Smooth muscle cell (in vitro differentiated cells): Measurements from ENCODE around the gene HPCAL4. TPM values are rescaled to one million over a fixed set of nuclear protein-coding genes. Genes with fewer than 3 reads are reported as not detected.

Experiments
- DNase-seq: peaks from one replicate; lab custom pipeline; 2025; ENCODE audit not compliant: unreplicated experiment; lab: John Stamatoyannopoulos, UW
- H2AFZ ChIP-seq: fragments of 200-600 bp; sonication (generic); 2 replicates; pipeline ENCODE4 v1.6.0; 2016; ENCODE audit warnings: antibody characterized with exemption, low read depth, mild to moderate bottlenecking
- H3F3A ChIP-seq: fragments of 200-600 bp; sonication (generic); 2 replicates; pipeline ENCODE4 v1.6.0; 2017; ENCODE audit warnings: antibody characterized with exemption, low read depth
- H3K27ac ChIP-seq: fragments of 200-600 bp; sonication (generic); 2 replicates; pipeline ENCODE4 v1.5.1; 2016; ENCODE audit warnings: low read depth, mild to moderate bottlenecking
- H3K27me3 ChIP-seq: fragments of 200-600 bp; sonication (generic); 2 replicates; pipeline ENCODE4 v1.6.1; 2016; ENCODE audit warnings: low read depth, mild to moderate bottlenecking
- H3K36me3 ChIP-seq: fragments of 200-600 bp; sonication (generic); 2 replicates; pipeline ENCODE4 v1.5.1; 2016; ENCODE audit warnings: low read depth
- H3K4me1 ChIP-seq: fragments of 200-600 bp; sonication (generic); 2 replicates; pipeline ENCODE4 v1.5.1; 2016; ENCODE audit warnings: low read depth
- H3K4me2 ChIP-seq: fragments of 200-600 bp; sonication (generic); 2 replicates; pipeline ENCODE4 v1.6.0; 2016; ENCODE audit warnings: mild to moderate bottlenecking
- H3K4me3 ChIP-seq: fragments of 200-600 bp; sonication (generic); 2 replicates; pipeline ENCODE4 v1.5.1; 2016; ENCODE audit warnings: mild to moderate bottlenecking
- H3K79me2 ChIP-seq: fragments of 200-600 bp; sonication (generic); 2 replicates; pipeline ENCODE4 v1.6.0; 2016; ENCODE audit warnings: low read depth, mild to moderate bottlenecking
- H3K9ac ChIP-seq: fragments of 200-600 bp; sonication (generic); 2 replicates; pipeline ENCODE4 v1.6.0; 2016; ENCODE audit warnings: low read depth
- H3K9me3 ChIP-seq: fragments of 200-600 bp; sonication (generic); replicated peaks from 2 replicates; pipeline ENCODE4 v1.5.1; 2016; ENCODE audit warnings: low read depth
- H4K20me1 ChIP-seq: fragments of 200-600 bp; sonication (generic); 2 replicates; pipeline ENCODE4 v1.6.0; 2016; ENCODE audit warnings: low read depth
- WGBS: methylation state at CpG from one replicate; pipeline ENCODE4 v1.1.7; 2016; ENCODE audit warnings: low lambda C conversion rate; 5-methylcytosine and 5-hydroxymethylcytosine counted together
- polyA plus RNA-seq: library from polyadenylated mRNA; unstranded; fragments of >200 nt; fragmentation: Nextera tagmentation; extraction: Ambion mirVana; gene quantifications from 2 replicates; pipeline ENCODE4 v1.2.1, GENCODE V29; 2016
- total RNA-seq: library from RNA; depleted of rRNA; stranded (reverse); fragments of >200 nt; gene quantifications from 2 replicates; pipeline ENCODE4 v1.2.3, GENCODE V29; 2014
- TF ChIP-seq, protein P1 (sequence below): fragments of 200-600 bp; sonication (generic); IDR thresholded peaks from 2 replicates; pipeline ENCODE4 v1.5.1; 2017; ENCODE audit warnings: borderline replicate concordance, mild to moderate bottlenecking, antibody characterized with exemption; ENCODE audit not compliant: insufficient read depth, poor library complexity, severe bottlenecking

HPCAL4 gene
- total RNA-seq, result 0.04 and 0.22 TPM in 2 replicates
- 0.17 TPM in 1 of 2 replicates, not detected in the other for polyA plus RNA-seq

DNA sequence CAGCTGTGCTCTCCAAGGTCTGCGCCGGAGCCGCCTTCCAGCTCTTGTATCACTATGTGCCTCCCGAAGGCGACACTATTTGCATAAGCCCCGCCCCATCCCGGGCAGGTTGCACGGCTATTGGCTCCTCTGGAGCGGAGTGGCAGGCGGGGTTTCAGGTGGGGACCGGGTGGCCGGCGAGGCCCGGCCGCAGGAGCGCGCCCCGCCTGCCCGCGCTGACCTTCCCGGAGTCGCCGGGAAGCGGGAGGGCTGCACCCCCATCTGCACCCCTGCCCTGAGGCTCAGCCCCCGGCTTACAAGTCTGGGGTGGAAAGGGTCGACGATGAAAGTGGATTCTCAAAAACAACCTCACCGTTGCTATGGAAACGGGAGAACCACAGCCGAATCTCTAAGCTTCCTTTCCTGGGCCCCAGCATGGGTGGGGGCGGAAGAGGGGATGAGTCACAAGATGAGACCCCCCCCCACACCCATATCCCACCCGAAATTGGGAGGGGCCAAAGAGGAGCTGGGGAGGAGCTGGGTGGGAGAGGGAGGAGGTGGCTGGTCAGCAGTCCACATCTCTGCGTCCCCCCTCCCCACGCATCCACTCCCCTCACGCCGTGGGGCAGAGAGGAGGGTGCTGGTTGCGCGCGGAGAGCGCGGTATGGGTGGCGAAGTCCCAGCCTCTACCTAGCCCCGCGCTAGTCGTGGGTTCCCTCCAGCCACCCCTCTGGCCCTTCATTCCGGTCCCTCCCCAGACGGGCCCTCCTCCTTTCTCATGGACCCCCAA lies at the start of gene HPCAL4:
HPCAL4 (minus strand) TSS at position 51 of the 769 bp plus-strand sequence. CDS start 6,830 bp downstream, outside the sequence.
- H2AFZ ChIP-seq, result no peak within 1 kb of the TSS
- H3K79me2 ChIP-seq, result no peaks in the 10 kb centered on the region
- H3K4me1 ChIP-seq, result peaks cover 7% of the 10 kb centered on the region
- H3K4me2 ChIP-seq, result peak within 1 kb of the TSS; percentile 83
- H3K27ac ChIP-seq, result no peak within 1 kb of the TSS
- peak within 1 kb of the TSS; percentile 46 for H3K4me3 ChIP-seq
- no peaks in the 10 kb centered on the region for H4K20me1 ChIP-seq
- peak; percentile 47 for DNase-seq
- H3K9me3 ChIP-seq, result no peaks in the 10 kb centered on the region
- WGBS, result 6% methylated on average over 41 of the region's 47 CpGs
- H3F3A ChIP-seq, result no peaks in the 10 kb centered on the region
- TF ChIP-seq, protein P1, sequence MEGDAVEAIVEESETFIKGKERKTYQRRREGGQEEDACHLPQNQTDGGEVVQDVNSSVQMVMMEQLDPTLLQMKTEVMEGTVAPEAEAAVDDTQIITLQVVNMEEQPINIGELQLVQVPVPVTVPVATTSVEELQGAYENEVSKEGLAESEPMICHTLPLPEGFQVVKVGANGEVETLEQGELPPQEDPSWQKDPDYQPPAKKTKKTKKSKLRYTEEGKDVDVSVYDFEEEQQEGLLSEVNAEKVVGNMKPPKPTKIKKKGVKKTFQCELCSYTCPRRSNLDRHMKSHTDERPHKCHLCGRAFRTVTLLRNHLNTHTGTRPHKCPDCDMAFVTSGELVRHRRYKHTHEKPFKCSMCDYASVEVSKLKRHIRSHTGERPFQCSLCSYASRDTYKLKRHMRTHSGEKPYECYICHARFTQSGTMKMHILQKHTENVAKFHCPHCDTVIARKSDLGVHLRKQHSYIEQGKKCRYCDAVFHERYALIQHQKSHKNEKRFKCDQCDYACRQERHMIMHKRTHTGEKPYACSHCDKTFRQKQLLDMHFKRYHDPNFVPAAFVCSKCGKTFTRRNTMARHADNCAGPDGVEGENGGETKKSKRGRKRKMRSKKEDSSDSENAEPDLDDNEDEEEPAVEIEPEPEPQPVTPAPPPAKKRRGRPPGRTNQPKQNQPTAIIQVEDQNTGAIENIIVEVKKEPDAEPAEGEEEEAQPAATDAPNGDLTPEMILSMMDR, result no peak
- no peak within 1 kb of the TSS for H3K9ac ChIP-seq
- no peaks in the 10 kb centered on the region for H3K36me3 ChIP-seq
- peaks cover 99% of the 10 kb centered on the region for H3K27me3 ChIP-seq

- no peaks in the 10 kb centered on the region for H3F3A ChIP-seq
- H3K9me3 ChIP-seq, result no peaks in the 10 kb centered on the region
- H3K79me2 ChIP-seq, result peaks cover 13% of the 10 kb centered on the region
- peak within 1 kb of the TSS; percentile 94 for H2AFZ ChIP-seq
- H4K20me1 ChIP-seq, result no peaks in the 10 kb centered on the region
- H3K4me2 ChIP-seq, result peak within 1 kb of the TSS; percentile 98
- peak within 1 kb of the TSS; percentile 83 for H3K9ac ChIP-seq
- H3K36me3 ChIP-seq, result no peaks in the 10 kb centered on the region
- H3K4me3 ChIP-seq, result peak within 1 kb of the TSS; percentile 91
- TF ChIP-seq, protein P1, result no peak
- H3K27me3 ChIP-seq, result peaks cover 27% of the 10 kb centered on the region
- peaks cover 10% of the 10 kb centered on the region for H3K4me1 ChIP-seq
- WGBS, result 3% methylated on average over 47 of the region's 52 CpGs
- DNase-seq, result peak; percentile 47
- H3K27ac ChIP-seq, result no peak within 1 kb of the TSS
These were observed 47.6 kb upstream of the HPCAL4 start, which contains the start of gene PPIE for GRCh38 chr1:39738622-39739366. PPIE (plus strand) TSS chr1:39738882; CDS start chr1:39738901, 19 bp downstream.

GRCh38 chr1:39737546-39738169 lies 46.4 kb upstream of the HPCAL4 start:
- peaks cover 38% of the 10 kb centered on the region for H3K27me3 ChIP-seq
- H3K79me2 ChIP-seq, result peaks cover 13% of the 10 kb centered on the region
- DNase-seq, result no peak
- H2AFZ ChIP-seq, result no peak overlapping the region
- H3K4me1 ChIP-seq, result peaks cover 10% of the 10 kb centered on the region
- H3K27ac ChIP-seq, result no peak overlapping the region
- TF ChIP-seq, protein P1, result no peak
- no peak overlapping the region for H3K4me3 ChIP-seq
- H3K9me3 ChIP-seq, result no peaks in the 10 kb centered on the region
- H3F3A ChIP-seq, result no peaks in the 10 kb centered on the region
- 95% methylated on average over 9 of the region's 9 CpGs for WGBS
- no peaks in the 10 kb centered on the region for H3K36me3 ChIP-seq
- H4K20me1 ChIP-seq, result no peaks in the 10 kb centered on the region
- H3K9ac ChIP-seq, result no peak overlapping the region
- no peak overlapping the region for H3K4me2 ChIP-seq
